Subcutaneous adipose tissue (tissue), 4 donors: ENCODE measurements around the gene STX19. TPM values are rescaled to one million over a fixed set of nuclear protein-coding genes. Genes with fewer than 3 reads are reported as not detected.

Experiments
- total RNA-seq, 4 donors: library from RNA; depleted of rRNA; stranded (reverse); fragments of >200 nt; gene quantifications; one replicate each; pipeline ENCODE4 v1.1.0, GENCODE V29; 2016
- TF ChIP-seq, protein P1 (sequence below): fragments of 450-650 bp; IDR thresholded peaks from one replicate; pipeline ENCODE4 v1.5.1; 2016; ENCODE audit warnings: low read depth, mild to moderate bottlenecking, control low read depth, antibody characterized with exemption, moderate library complexity

Gene STX19
- total RNA-seq, 4 donors from 2014 or later: not detected

GRCh38 chr3:94020293-94020692, 8.1 kb downstream of the STX19 start:
- TF ChIP-seq, protein P1, sequence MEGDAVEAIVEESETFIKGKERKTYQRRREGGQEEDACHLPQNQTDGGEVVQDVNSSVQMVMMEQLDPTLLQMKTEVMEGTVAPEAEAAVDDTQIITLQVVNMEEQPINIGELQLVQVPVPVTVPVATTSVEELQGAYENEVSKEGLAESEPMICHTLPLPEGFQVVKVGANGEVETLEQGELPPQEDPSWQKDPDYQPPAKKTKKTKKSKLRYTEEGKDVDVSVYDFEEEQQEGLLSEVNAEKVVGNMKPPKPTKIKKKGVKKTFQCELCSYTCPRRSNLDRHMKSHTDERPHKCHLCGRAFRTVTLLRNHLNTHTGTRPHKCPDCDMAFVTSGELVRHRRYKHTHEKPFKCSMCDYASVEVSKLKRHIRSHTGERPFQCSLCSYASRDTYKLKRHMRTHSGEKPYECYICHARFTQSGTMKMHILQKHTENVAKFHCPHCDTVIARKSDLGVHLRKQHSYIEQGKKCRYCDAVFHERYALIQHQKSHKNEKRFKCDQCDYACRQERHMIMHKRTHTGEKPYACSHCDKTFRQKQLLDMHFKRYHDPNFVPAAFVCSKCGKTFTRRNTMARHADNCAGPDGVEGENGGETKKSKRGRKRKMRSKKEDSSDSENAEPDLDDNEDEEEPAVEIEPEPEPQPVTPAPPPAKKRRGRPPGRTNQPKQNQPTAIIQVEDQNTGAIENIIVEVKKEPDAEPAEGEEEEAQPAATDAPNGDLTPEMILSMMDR: no peak

DNA sequence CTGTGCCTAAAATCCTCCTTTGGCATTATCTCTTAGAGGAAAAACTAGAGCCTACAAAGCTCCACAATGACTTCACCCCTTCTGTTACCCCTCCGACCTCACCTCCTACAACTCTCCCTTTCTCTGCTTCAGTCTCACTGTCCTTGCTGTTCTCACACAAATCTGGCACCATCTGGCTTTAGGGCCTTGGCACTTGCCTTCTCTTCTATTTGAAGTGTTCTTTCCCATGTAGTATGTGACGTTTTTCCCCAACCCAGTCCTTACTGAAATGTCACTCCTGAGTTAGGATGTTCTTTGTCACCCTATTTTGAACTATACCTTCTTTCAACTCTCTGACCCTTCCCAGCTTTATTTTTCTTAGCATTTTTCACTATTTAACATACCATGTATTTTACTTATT, 8.7 kb downstream of the STX19 start:
- TF ChIP-seq, protein P1: no peak

- TF ChIP-seq, protein P1: no peak
Observed at GRCh38 chr3:94015025-94015424, 13.4 kb downstream of the STX19 start.

- TF ChIP-seq, protein P1: no peak
Observed at GRCh38 chr3:94012185-94012584, 16.2 kb downstream of the STX19 start.

- TF ChIP-seq, protein P1: no peak
Observed at GRCh38 chr3:94011233-94011711, 17.1 kb downstream of the STX19 start.

DNA sequence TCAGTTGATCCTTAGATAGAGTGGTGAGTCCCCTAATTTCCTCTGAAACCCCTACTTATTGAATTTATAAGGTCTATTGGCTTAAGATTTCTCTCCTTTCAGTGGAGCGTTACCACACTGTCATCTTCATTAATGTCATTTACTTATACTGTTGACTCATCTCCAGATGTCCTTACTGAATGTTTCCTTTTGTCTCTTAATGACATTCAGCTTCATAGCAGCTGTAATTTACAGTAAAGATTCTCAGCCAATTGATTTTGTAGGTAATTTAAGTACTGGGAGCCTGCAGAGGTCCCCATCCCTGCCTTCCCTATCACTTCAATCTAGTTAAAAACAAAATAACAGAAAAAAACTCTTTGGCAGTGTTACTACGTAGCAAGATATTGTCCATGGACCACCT, 18.8 kb downstream of the STX19 start:
- TF ChIP-seq, protein P1: no peak

GRCh38 chr3:94008253-94008652, 20.1 kb downstream of the STX19 start:
- TF ChIP-seq, protein P1: no peak
